ENCODE results near the gene NUP58. TPM values are rescaled to one million over a fixed set of nuclear protein-coding genes. Genes with fewer than 3 reads are reported as not detected.

Gene NUP58
- total and polyA plus RNA-seq, 9 of the 15 experiments (the other 6 are each of a cell fraction or from before 2014, with no cell fraction given): 12.5 to 98.0 (median 42.6) TPM

DNA sequence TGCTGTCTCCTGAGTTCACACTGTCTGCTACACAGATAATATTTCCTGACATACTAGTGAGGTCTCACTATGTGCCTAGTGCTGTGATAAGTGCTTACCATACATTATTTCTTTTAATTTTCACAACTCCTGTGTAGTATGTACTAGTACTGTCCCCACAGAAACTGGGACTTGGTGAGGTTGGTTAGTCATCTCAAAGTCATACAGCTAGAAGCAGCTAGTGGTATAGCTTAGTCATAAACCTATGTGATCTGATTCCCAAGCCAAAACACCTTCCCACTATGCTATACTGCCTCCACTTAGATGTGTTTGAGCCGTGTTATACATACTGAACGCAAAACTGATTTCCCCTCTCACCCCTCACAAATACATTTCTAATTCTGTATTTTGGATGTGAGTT lies 24.7 kb upstream of the NUP58 start:
- Histone ChIP-seq H3K27ac (ENCODE audit: extremely low read depth, low read depth, low read length) (no peak overlapping the region), H3K4me3 (no peak overlapping the region), H3K79me2 (ENCODE audit: control insufficient read depth, insufficient read depth, low read length) (no peaks in the 10 kb centered on the region), H2AFZ (ENCODE audit: low read depth, low read length) (no peak overlapping the region), H3K4me1 (replicated peaks in 1 of 2; ENCODE audit: control insufficient read depth in 2 of 2, insufficient read depth in 2 of 2, low read length in 2 of 2) (peaks cover 0 to 3% of the 10 kb centered on the region in 2 experiments; a peak in 1 of 5 replicates), H3K9me3 (replicated peaks; ENCODE audit: control insufficient read depth, insufficient read depth, low read depth, low read length) (no peaks in the 10 kb centered on the region), H3K9ac (ENCODE audit: insufficient read depth in 1 of 2, low read depth in 2 of 2, low read length in 2 of 2) (no peak overlapping the region), H3K4me2 (ENCODE audit: insufficient read depth, low read length) (no peak overlapping the region), H3K36me3 (ENCODE audit: control insufficient read depth, insufficient read depth, low read length) (peaks cover 6% of the 10 kb centered on the region; the same call in 1 of the 3 replicates), H3K27me3 (ENCODE audit: control insufficient read depth in 2 of 2, insufficient read depth in 2 of 2, low read length in 2 of 2) (no peaks in the 10 kb centered on the region), H3K9me1 (ENCODE audit: control insufficient read depth, insufficient read depth, low read length) (no peaks in the 10 kb centered on the region), H4K20me1 (replicated peaks; ENCODE audit: control insufficient read depth, insufficient read depth, low read length) (no peaks in the 10 kb centered on the region)
- WGBS (ENCODE audit: insufficient coverage, low coverage, missing lambda C conversion rate): 53% methylated on average over 2 of the region's 2 CpGs
- no peak for FAIRE-seq
- intact Hi-C loops (cut with micrococcal nuclease) (no loop called here), in situ Hi-C loops (cut with MboI) (no loop called here)
- BruUV-seq (replicated peaks): no TSS peak
- ATAC-seq: peak; percentile 49; the same call in 2 of the 3 replicates
- POLR2A ChIA-PET: interaction anchor here (0.5 to 1.2 kb wide), 3 partner anchors 8 to 1201 kb away, joined by 3 read pairs; no protein-coding TSS in a partner anchor
- CTCF ChIA-PET (ENCODE audit: low intra/inter-chr PET ratio): no interaction called here
- no peak for DNase-seq (ENCODE audit: extremely low read depth in 1 of 4, low spot score in 3 of 4)
- TF ChIP-seq HINFP (tag; conservative IDR thresholded peaks at IDR 0.05; ENCODE audit: low read depth): no peak
- no peak for TF ChIP-seq DIDO1 (tag; IDR thresholded peaks at IDR 0.05; ENCODE audit: low read depth)
- TF ChIP-seq FOSL1 (tag; conservative IDR thresholded peaks at IDR 0.05): 0 out of 2 replicates have a peak, but pooled peaks have one; percentile 13
- peak; percentile 81; the same call in 1 of the 2 replicates for TF ChIP-seq HMBOX1 (IDR thresholded peaks at IDR 0.05)
- TF ChIP-seq, protein P1, sequence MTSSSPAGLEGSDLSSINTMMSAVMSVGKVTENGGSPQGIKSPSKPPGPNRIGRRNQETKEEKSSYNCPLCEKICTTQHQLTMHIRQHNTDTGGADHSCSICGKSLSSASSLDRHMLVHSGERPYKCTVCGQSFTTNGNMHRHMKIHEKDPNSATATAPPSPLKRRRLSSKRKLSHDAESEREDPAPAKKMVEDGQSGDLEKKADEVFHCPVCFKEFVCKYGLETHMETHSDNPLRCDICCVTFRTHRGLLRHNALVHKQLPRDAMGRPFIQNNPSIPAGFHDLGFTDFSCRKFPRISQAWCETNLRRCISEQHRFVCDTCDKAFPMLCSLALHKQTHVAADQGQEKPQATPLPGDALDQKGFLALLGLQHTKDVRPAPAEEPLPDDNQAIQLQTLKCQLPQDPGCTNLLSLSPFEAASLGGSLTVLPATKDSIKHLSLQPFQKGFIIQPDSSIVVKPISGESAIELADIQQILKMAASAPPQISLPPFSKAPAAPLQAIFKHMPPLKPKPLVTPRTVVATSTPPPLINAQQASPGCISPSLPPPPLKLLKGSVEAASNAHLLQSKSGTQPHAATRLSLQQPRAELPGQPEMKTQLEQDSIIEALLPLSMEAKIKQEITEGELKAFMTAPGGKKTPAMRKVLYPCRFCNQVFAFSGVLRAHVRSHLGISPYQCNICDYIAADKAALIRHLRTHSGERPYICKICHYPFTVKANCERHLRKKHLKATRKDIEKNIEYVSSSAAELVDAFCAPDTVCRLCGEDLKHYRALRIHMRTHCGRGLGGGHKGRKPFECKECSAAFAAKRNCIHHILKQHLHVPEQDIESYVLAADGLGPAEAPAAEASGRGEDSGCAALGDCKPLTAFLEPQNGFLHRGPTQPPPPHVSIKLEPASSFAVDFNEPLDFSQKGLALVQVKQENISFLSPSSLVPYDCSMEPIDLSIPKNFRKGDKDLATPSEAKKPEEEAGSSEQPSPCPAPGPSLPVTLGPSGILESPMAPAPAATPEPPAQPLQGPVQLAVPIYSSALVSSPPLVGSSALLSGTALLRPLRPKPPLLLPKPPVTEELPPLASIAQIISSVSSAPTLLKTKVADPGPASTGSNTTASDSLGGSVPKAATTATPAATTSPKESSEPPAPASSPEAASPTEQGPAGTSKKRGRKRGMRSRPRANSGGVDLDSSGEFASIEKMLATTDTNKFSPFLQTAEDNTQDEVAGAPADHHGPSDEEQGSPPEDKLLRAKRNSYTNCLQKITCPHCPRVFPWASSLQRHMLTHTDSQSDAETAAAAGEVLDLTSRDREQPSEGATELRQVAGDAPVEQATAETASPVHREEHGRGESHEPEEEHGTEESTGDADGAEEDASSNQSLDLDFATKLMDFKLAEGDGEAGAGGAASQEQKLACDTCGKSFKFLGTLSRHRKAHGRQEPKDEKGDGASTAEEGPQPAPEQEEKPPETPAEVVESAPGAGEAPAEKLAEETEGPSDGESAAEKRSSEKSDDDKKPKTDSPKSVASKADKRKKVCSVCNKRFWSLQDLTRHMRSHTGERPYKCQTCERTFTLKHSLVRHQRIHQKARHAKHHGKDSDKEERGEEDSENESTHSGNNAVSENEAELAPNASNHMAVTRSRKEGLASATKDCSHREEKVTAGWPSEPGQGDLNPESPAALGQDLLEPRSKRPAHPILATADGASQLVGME (CRISPR knock-in tag; IDR thresholded peaks at IDR 0.05): no peak
- TF ChIP-seq, protein P2, sequence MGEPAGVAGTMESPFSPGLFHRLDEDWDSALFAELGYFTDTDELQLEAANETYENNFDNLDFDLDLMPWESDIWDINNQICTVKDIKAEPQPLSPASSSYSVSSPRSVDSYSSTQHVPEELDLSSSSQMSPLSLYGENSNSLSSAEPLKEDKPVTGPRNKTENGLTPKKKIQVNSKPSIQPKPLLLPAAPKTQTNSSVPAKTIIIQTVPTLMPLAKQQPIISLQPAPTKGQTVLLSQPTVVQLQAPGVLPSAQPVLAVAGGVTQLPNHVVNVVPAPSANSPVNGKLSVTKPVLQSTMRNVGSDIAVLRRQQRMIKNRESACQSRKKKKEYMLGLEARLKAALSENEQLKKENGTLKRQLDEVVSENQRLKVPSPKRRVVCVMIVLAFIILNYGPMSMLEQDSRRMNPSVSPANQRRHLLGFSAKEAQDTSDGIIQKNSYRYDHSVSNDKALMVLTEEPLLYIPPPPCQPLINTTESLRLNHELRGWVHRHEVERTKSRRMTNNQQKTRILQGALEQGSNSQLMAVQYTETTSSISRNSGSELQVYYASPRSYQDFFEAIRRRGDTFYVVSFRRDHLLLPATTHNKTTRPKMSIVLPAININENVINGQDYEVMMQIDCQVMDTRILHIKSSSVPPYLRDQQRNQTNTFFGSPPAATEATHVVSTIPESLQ (CRISPR knock-in tag; IDR thresholded peaks at IDR 0.05): no peak
- TF ChIP-seq SUPT5H (IDR thresholded peaks at IDR 0.05): no peak
- no peak for TF ChIP-seq CEBPB (tag; IDR thresholded peaks at IDR 0.05)
- TF ChIP-seq RHOXF2B (CRISPR knock-in tag; conservative IDR thresholded peaks at IDR 0.05): no peak
- no peak for TF ChIP-seq NR2C1 (IDR thresholded peaks at IDR 0.05)
- no peak for TF ChIP-seq NR2C1 (tag; IDR thresholded peaks at IDR 0.05)
- no peak for TF ChIP-seq HNRNPL (IDR thresholded peaks at IDR 0.05; ENCODE audit: low read depth, low read length)
- TF ChIP-seq ZNF165 (CRISPR knock-in tag; IDR thresholded peaks at IDR 0.05; ENCODE audit: borderline replicate concordance): no peak
- TF ChIP-seq NRF1 (conservative IDR thresholded peaks at IDR 0.05 in 1 of 2, IDR thresholded peaks at IDR 0.05 in 1 of 2): no peak
